Ishikawa (cell line): Measurements from ENCODE around the gene PRRC1.

Experiments used
- CEBPB ChIP-seq: IDR thresholded peaks from 2 replicates; pipeline ENCODE4 v1.6.1; 2012
- CREB1 ChIP-seq: IDR thresholded peaks from 2 replicates; pipeline ENCODE4 v1.6.1; 2012; ENCODE audit warnings: low read depth
- EGR1 ChIP-seq: IDR thresholded peaks from 2 replicates; pipeline ENCODE4 v1.6.1; 2012
- EP300 ChIP-seq: IDR thresholded peaks from 2 replicates; pipeline ENCODE4 v1.6.1; 2012; ENCODE audit warnings: borderline replicate concordance
- FOXM1 ChIP-seq: IDR thresholded peaks from 2 replicates; pipeline ENCODE4 v1.6.1; 2012; ENCODE audit warnings: low read depth, borderline replicate concordance
- MAX ChIP-seq: IDR thresholded peaks from 2 replicates; pipeline ENCODE4 v1.6.1; 2012
- NFIC ChIP-seq: IDR thresholded peaks from 2 replicates; pipeline ENCODE4 v1.6.1; 2012
- RAD21 ChIP-seq: IDR thresholded peaks from 2 replicates; pipeline ENCODE4 v1.6.1; 2012; ENCODE audit warnings: low read depth
- REST ChIP-seq: IDR thresholded peaks from 2 replicates; pipeline ENCODE4 v1.6.1; 2012; ENCODE audit warnings: low read depth, mild to moderate bottlenecking
- TAF1 ChIP-seq: IDR thresholded peaks from 2 replicates; pipeline ENCODE4 v1.6.1; 2012; ENCODE audit warnings: low read depth, mild to moderate bottlenecking
- TCF12 ChIP-seq: IDR thresholded peaks from 2 replicates; pipeline ENCODE4 v1.6.1; 2012; ENCODE audit warnings: low read depth
- TEAD4 ChIP-seq: IDR thresholded peaks from 2 replicates; pipeline ENCODE4 v1.6.1; 2012
- USF1 ChIP-seq: IDR thresholded peaks from 2 replicates; pipeline ENCODE4 v1.6.1; 2012
- YY1 ChIP-seq: IDR thresholded peaks from 2 replicates; pipeline ENCODE4 v1.6.1; 2012; ENCODE audit warnings: low read depth
- ZBTB7A ChIP-seq: IDR thresholded peaks from 2 replicates; pipeline ENCODE4 v1.6.1; 2012; ENCODE audit warnings: low read depth

The PRRC1 gene

GRCh38 chr5:127586066-127586770 lies 68.8 kb downstream of the PRRC1 start:
- no peak for TF ChIP-seq TAF1
- no peak for TF ChIP-seq REST
- TF ChIP-seq CREB1 = no peak
- TF ChIP-seq NFIC = no peak
- TF ChIP-seq FOXM1 = no peak
- no peak for TF ChIP-seq USF1
- TF ChIP-seq ZBTB7A = no peak
- no peak for TF ChIP-seq YY1
- TF ChIP-seq TCF12 = no peak
- no peak for TF ChIP-seq CEBPB
- TF ChIP-seq MAX = no peak
- no peak for TF ChIP-seq TEAD4
- TF ChIP-seq EP300 = no peak
- no peak for TF ChIP-seq EGR1
- TF ChIP-seq RAD21 = no peak

- TF ChIP-seq EGR1 = no peak
- TF ChIP-seq CEBPB = no peak
- TF ChIP-seq TEAD4 = no peak
- no peak for TF ChIP-seq EP300
- no peak for TF ChIP-seq TAF1
- no peak for TF ChIP-seq USF1
- TF ChIP-seq NFIC = no peak
- TF ChIP-seq RAD21 = no peak
These were observed 69.4 kb downstream of the PRRC1 start for GRCh38 chr5:127586811-127587210.

- TF ChIP-seq FOXM1 (no peak), USF1 (no peak), RAD21 (no peak), TEAD4 (no peak), CEBPB (no peak), NFIC (no peak), YY1 (no peak)
These were observed 69.9 kb downstream of the PRRC1 start for GRCh38 chr5:127587246-127587917.

GRCh38 chr5:127588368-127588767 lies 70.9 kb downstream of the PRRC1 start:
- no peak for TF ChIP-seq CREB1
- no peak for TF ChIP-seq REST
- TF ChIP-seq TCF12 = no peak
- no peak for TF ChIP-seq YY1
- no peak for TF ChIP-seq FOXM1
- no peak for TF ChIP-seq USF1
- TF ChIP-seq RAD21 = no peak
- TF ChIP-seq EP300 = no peak

GRCh38 chr5:127589309-127590030 lies 72.0 kb downstream of the PRRC1 start:
- TF ChIP-seq ZBTB7A = no peak
